HepG2 (cell line): ENCODE measurements around the gene DYNC1LI2. TPM values are rescaled to one million over a fixed set of nuclear protein-coding genes. Genes with fewer than 3 reads are reported as not detected.

Source experiments
- ATAC-seq: fragments of 200-7000 bp; cut with Tn5 transposase; 3 replicates; pipeline ENCODE4 v1.9.1; 2020; ENCODE audit warnings: mild to moderate bottlenecking, moderate library complexity
- BruUV-seq: library from RNA; stranded (reverse); fragments of 400-500 nt; replicated peaks from 2 replicates; lab custom pipeline; 2021; lab: Mats Ljungman, UMichigan
- CTCF ChIA-PET: fragments of 300-600 bp; formaldehyde crosslinking; extraction: SDS; loops from one replicate; lab custom pipeline; 2021; ENCODE audit warnings: low total read pairs, inconsistent platforms, low intra/inter-chr PET ratio; lab: Yijun Ruan, JAX
- POLR2A ChIA-PET: fragments of 350-600 bp; sonication (Branson Sonifier 250); formaldehyde crosslinking; loops from one replicate; lab custom pipeline; 2020; ENCODE audit warnings: antibody characterized with exemption, inconsistent platforms; lab: Yijun Ruan, JAX
- DNase-seq: peaks from one replicate; pipeline ENCODE4 v3.0.0-alpha.2; 2015; ENCODE audit warnings: low spot score
- FAIRE-seq: peaks from 3 replicates; lab custom pipeline; 2011; peaks lifted over from hg19 to GRCh38; lab: Jason Lieb, UNC
- H2AFZ ChIP-seq: one replicate; pipeline ENCODE4 v1.6.1; 2011; ENCODE audit warnings: low read length, inconsistent platforms
- H3K27ac ChIP-seq: fragments of 300-600 bp; 3 replicates; pipeline ENCODE4 v1.8.0; 2011; ENCODE audit warnings: mixed run types, mild to moderate bottlenecking, mixed read lengths, low read length, inconsistent platforms; ENCODE audit not compliant: insufficient read depth; ENCODE audit errors: extremely low read length
- H3K27me3 ChIP-seq, 2 experiments: fragments of 200-600 bp in 1 of 2; 2 replicates in 1 of 2; 3 replicates in 1 of 2; pipeline versions ENCODE4 v1.6.0 to v1.8.0; 2011; ENCODE audit warnings: low read length in 2 of 2, mild to moderate bottlenecking in 2 of 2, moderate library complexity in 2 of 2, inconsistent platforms in 1 of 2; ENCODE audit not compliant: insufficient read depth in 2 of 2, control insufficient read depth in 1 of 2
- H3K36me3 ChIP-seq, 2 experiments: fragments of 200-600 bp in 1 of 2; replicated peaks in 1 of 2; 2 replicates in 1 of 2; 3 replicates in 1 of 2; pipeline versions ENCODE4 v1.5.1 to v1.8.0; 2011; ENCODE audit warnings: low read length in 2 of 2, inconsistent platforms in 1 of 2; ENCODE audit not compliant: insufficient read depth in 2 of 2, control insufficient read depth in 1 of 2
- H3K4me1 ChIP-seq: 2 replicates; pipeline ENCODE4 v1.5.1; 2012; ENCODE audit warnings: low read length, inconsistent platforms; ENCODE audit not compliant: insufficient read depth
- H3K4me2 ChIP-seq: 2 replicates; pipeline ENCODE4 v1.6.0; 2011; ENCODE audit warnings: low read depth, low read length, inconsistent platforms
- H3K4me3 ChIP-seq, 3 experiments: fragments of 200-600 bp in 1 of 3; sonication (generic), shearing (Covaris generic) in 1 of 3; replicated peaks in 1 of 3; 2 replicates each; pipeline ENCODE4 v1.5.1; 2011 to 2016; ENCODE audit warnings: low read length in 3 of 3, inconsistent platforms in 2 of 3, low read depth in 2 of 3, mild to moderate bottlenecking in 2 of 3, control low read depth in 1 of 3, mixed read lengths in 1 of 3; ENCODE audit not compliant: insufficient read depth in 1 of 3
- H3K79me2 ChIP-seq: one replicate; pipeline ENCODE4 v1.6.1; 2011; ENCODE audit warnings: low read length, inconsistent platforms; ENCODE audit not compliant: insufficient read depth
- H3K9ac ChIP-seq: 2 replicates; pipeline ENCODE4 v1.6.0; 2011; ENCODE audit warnings: mild to moderate bottlenecking, low read depth, low read length, inconsistent platforms; ENCODE audit not compliant: insufficient read depth
- H3K9me3 ChIP-seq: 2 replicates; pipeline ENCODE4 v1.5.1; 2012; ENCODE audit warnings: mild to moderate bottlenecking, low read length
- H4K20me1 ChIP-seq: 2 replicates; pipeline ENCODE4 v1.6.0; 2011; ENCODE audit warnings: inconsistent platforms, mild to moderate bottlenecking, low read length, moderate library complexity; ENCODE audit not compliant: insufficient read depth
- DR1 ChIP-seq: sonication (generic); formaldehyde crosslinking; IDR thresholded peaks from 2 replicates; pipeline ENCODE4 v1.8.0; 2021; ENCODE audit warnings: mild to moderate bottlenecking, missing genetic modification reagents, inconsistent platforms
- HOXA5 ChIP-seq: sonication (generic); formaldehyde crosslinking; IDR thresholded peaks from 2 replicates; pipeline ENCODE4 v1.4.0; 2020; ENCODE audit warnings: missing genetic modification reagents
- HOXD1 ChIP-seq: sonication (generic); formaldehyde crosslinking; IDR thresholded peaks from 2 replicates; pipeline ENCODE4 v1.5.0; 2020; ENCODE audit warnings: missing genetic modification reagents
- KMT2A ChIP-seq: sonication (generic); formaldehyde crosslinking; IDR thresholded peaks from 2 replicates; pipeline ENCODE4 v1.4.0; 2020; ENCODE audit warnings: missing genetic modification reagents
- MEIS1 ChIP-seq: sonication (generic); formaldehyde crosslinking; IDR thresholded peaks from 2 replicates; pipeline ENCODE4 v1.9.0; 2021; ENCODE audit warnings: mild to moderate bottlenecking, missing genetic modification reagents, moderate library complexity, borderline replicate concordance
- MXI1 ChIP-seq: IDR thresholded peaks from 3 replicates; pipeline ENCODE4 v1.6.1; 2012; ENCODE audit warnings: low read depth, low read length, inconsistent platforms, borderline replicate concordance
- NFATC3 ChIP-seq: sonication (generic); formaldehyde crosslinking; IDR thresholded peaks from 2 replicates; pipeline ENCODE4 v1.5.1; 2020; ENCODE audit warnings: mild to moderate bottlenecking, missing genetic modification reagents
- RAD21 ChIP-seq: fragments of 450-650 bp; formaldehyde crosslinking; IDR thresholded peaks from 2 replicates; pipeline ENCODE4 v1.5.0; 2020; ENCODE audit warnings: mild to moderate bottlenecking
- SALL2 ChIP-seq: sonication (generic); formaldehyde crosslinking; IDR thresholded peaks from 2 replicates; pipeline ENCODE4 v1.8.1; 2023; ENCODE audit warnings: mild to moderate bottlenecking, missing genetic modification reagents, inconsistent platforms
- SIN3A ChIP-seq: IDR thresholded peaks from 2 replicates; pipeline ENCODE4 v1.6.1; 2011; ENCODE audit warnings: low read depth, mild to moderate bottlenecking, control low read depth, low read length, borderline replicate concordance
- SOX13 ChIP-seq, 3 experiments: fragments of 450-650 bp in 1 of 3; sonication (generic) in 1 of 3; formaldehyde crosslinking in 1 of 3; IDR thresholded peaks in 2 of 3; conservative IDR thresholded peaks in 1 of 3; 2 replicates each; pipeline versions ENCODE4 v1.5.0 to v1.6.1; 2016 to 2020; ENCODE audit warnings: antibody characterized with exemption in 1 of 3, mild to moderate bottlenecking in 1 of 3, missing compliant biosample characterization in 1 of 3, missing genetic modification reagents in 1 of 3, moderate library complexity in 1 of 3
- SOX6 ChIP-seq, 2 experiments: fragments of 450-650 bp in 1 of 2; sonication (generic) in 1 of 2; formaldehyde crosslinking in 1 of 2; IDR thresholded peaks; 2 replicates each; pipeline versions ENCODE4 v1.4.0 to v1.6.1; 2017 to 2020; ENCODE audit warnings: antibody characterized with exemption in 1 of 2, mild to moderate bottlenecking in 1 of 2, missing genetic modification reagents in 1 of 2
- SSRP1 ChIP-seq: IDR thresholded peaks from 2 replicates; pipeline ENCODE4 v1.6.1; 2016; ENCODE audit warnings: control low read depth
- ZNF33B ChIP-seq: sonication (generic); formaldehyde crosslinking; IDR thresholded peaks from 2 replicates; pipeline ENCODE4 v1.5.1; 2020; ENCODE audit warnings: mild to moderate bottlenecking, missing genetic modification reagents
- WGBS: methylation state at CpG from one replicate; pipeline ENCODE4 v1.1.6; 2017; ENCODE audit warnings: low lambda C conversion rate; 5-methylcytosine and 5-hydroxymethylcytosine counted together
- in situ Hi-C: cut with HindIII; loops from 2 replicates; pipeline ENCODE4 v1.10.0; 2017; ENCODE audit warnings: low pct_unique_long_range_greater_than_20kb; ENCODE audit not compliant: extremely low pct_ligation_motif_present
- intact Hi-C: fragments of 100-400 bp; cut with micrococcal nuclease; formaldehyde crosslinking; loops from one replicate; pipeline ENCODE4 v1.10.0; 2022; ENCODE audit not compliant: unreplicated experiment
- polyA plus RNA-seq, 8 experiments: library from polyadenylated mRNA; depleted of rRNA in 3 of 8; stranded (reverse) in 7 of 8; unstranded in 1 of 8; fragments of >200 nt; fragmentation: Illumina TruSeq in 4 of 8; extraction: Trizol in 4 of 8; gene quantifications; 2 replicates each; pipeline versions ENCODE4 v1.2.1 to v1.2.3, GENCODE V29; 2011 to 2016; ENCODE audit warnings: low read depth in 4 of 8, missing spikeins in 1 of 8, mixed read lengths in 1 of 8; ENCODE audit not compliant: insufficient read depth in 1 of 8
- total RNA-seq, 5 experiments: library from RNA; depleted of rRNA; stranded (reverse); fragments of >200 nt; fragmentation: Illumina TruSeq; extraction: Trizol; gene quantifications; 2 replicates each; pipeline ENCODE4 v1.2.3, GENCODE V29; 2016; ENCODE audit warnings: low read depth in 1 of 5
- TF ChIP-seq, protein P1 (sequence below): sonication (generic); formaldehyde crosslinking; IDR thresholded peaks from 2 replicates; pipeline ENCODE4 v1.4.0; 2020; ENCODE audit warnings: mild to moderate bottlenecking, low read depth, missing genetic modification reagents
- TF ChIP-seq, protein P2 (sequence below): sonication (generic); formaldehyde crosslinking; IDR thresholded peaks from 2 replicates; pipeline ENCODE4 v1.4.0; 2020; ENCODE audit warnings: missing genetic modification reagents, mild to moderate bottlenecking, borderline replicate concordance
- TF ChIP-seq, protein P3 (sequence below): sonication (generic); formaldehyde crosslinking; conservative IDR thresholded peaks from 2 replicates; pipeline ENCODE4 v1.4.0; 2020; ENCODE audit warnings: missing genetic modification reagents

DYNC1LI2 gene
- total and polyA plus RNA-seq, 2 of the 13 experiments (the other 11 are each of a cell fraction or from before 2014, with no cell fraction given) = 65.5 to 135 TPM

DNA sequence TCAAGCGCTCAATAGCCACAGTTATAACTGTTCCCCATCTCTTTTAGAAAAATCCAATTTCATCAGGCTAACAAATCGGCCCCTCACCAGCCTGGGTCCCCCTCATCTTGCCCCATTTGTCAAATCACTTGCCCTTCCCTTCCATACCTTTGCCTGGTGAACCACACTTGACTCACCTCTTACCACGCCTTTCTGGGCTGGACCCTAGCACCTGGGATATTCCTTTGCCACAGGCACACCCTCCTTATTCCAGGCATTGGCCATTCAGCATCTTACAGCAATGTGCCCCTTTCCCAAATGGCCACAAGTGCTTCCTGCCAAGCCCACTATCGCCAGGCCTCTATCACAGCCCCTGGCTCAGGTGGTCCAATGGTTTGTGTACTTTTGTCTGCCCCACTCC lies 69.7 kb downstream of the DYNC1LI2 start:
- Histone ChIP-seq H3K9me3 (no peaks in the 10 kb centered on the region), H3K9ac (no peak overlapping the region), H3K27me3 (no peaks in the 10 kb centered on the region), H3K4me3 (no peak overlapping the region), H3K4me2 (no peak overlapping the region), H3K79me2 (no peaks in the 10 kb centered on the region), H3K4me1 (peaks cover 17% of the 10 kb centered on the region), H3K27ac (no peak overlapping the region), H4K20me1 (no peaks in the 10 kb centered on the region), H3K36me3 (peaks cover 0 to 4% of the 10 kb centered on the region in 2 experiments; a peak in 2 of 5 replicates), H2AFZ (no peak overlapping the region)
- ATAC-seq (no peak), FAIRE-seq (no peak), DNase-seq (no peak)
- in situ Hi-C loops = no loop called here
- TF ChIP-seq SSRP1 = no peak
- no peak for TF ChIP-seq MXI1
- TF ChIP-seq, protein P1, sequence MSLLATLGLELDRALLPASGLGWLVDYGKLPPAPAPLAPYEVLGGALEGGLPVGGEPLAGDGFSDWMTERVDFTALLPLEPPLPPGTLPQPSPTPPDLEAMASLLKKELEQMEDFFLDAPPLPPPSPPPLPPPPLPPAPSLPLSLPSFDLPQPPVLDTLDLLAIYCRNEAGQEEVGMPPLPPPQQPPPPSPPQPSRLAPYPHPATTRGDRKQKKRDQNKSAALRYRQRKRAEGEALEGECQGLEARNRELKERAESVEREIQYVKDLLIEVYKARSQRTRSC (CRISPR knock-in tag) = no peak
- no peak for TF ChIP-seq SIN3A
- no peak for TF ChIP-seq SALL2 (CRISPR knock-in tag)
- no peak for TF ChIP-seq NFATC3 (CRISPR knock-in tag)
- no peak for TF ChIP-seq RAD21 (CRISPR knock-in tag)
- no peak for TF ChIP-seq HOXA5 (CRISPR knock-in tag)
- TF ChIP-seq, protein P2, sequence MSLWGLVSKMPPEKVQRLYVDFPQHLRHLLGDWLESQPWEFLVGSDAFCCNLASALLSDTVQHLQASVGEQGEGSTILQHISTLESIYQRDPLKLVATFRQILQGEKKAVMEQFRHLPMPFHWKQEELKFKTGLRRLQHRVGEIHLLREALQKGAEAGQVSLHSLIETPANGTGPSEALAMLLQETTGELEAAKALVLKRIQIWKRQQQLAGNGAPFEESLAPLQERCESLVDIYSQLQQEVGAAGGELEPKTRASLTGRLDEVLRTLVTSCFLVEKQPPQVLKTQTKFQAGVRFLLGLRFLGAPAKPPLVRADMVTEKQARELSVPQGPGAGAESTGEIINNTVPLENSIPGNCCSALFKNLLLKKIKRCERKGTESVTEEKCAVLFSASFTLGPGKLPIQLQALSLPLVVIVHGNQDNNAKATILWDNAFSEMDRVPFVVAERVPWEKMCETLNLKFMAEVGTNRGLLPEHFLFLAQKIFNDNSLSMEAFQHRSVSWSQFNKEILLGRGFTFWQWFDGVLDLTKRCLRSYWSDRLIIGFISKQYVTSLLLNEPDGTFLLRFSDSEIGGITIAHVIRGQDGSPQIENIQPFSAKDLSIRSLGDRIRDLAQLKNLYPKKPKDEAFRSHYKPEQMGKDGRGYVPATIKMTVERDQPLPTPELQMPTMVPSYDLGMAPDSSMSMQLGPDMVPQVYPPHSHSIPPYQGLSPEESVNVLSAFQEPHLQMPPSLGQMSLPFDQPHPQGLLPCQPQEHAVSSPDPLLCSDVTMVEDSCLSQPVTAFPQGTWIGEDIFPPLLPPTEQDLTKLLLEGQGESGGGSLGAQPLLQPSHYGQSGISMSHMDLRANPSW (CRISPR knock-in tag) = no peak
- no peak for TF ChIP-seq SOX13 (IDR thresholded peaks at IDR 0.05)
- TF ChIP-seq SOX13 (CRISPR knock-in tag; conservative IDR thresholded peaks at IDR 0.05 in 1 of 2, IDR thresholded peaks at IDR 0.05 in 1 of 2) = no peak
- TF ChIP-seq, protein P3, sequence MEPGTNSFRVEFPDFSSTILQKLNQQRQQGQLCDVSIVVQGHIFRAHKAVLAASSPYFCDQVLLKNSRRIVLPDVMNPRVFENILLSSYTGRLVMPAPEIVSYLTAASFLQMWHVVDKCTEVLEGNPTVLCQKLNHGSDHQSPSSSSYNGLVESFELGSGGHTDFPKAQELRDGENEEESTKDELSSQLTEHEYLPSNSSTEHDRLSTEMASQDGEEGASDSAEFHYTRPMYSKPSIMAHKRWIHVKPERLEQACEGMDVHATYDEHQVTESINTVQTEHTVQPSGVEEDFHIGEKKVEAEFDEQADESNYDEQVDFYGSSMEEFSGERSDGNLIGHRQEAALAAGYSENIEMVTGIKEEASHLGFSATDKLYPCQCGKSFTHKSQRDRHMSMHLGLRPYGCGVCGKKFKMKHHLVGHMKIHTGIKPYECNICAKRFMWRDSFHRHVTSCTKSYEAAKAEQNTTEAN = no peak
- TF ChIP-seq MEIS1 (CRISPR knock-in tag) = no peak
- TF ChIP-seq SOX6 (IDR thresholded peaks at IDR 0.05) = no peak
- no peak for TF ChIP-seq SOX6 (CRISPR knock-in tag; IDR thresholded peaks at IDR 0.05)
- TF ChIP-seq ZNF33B (CRISPR knock-in tag) = no peak
- no peak for TF ChIP-seq DR1 (CRISPR knock-in tag)
- no peak for TF ChIP-seq HOXD1 (CRISPR knock-in tag)
- TF ChIP-seq KMT2A (CRISPR knock-in tag) = no peak
- WGBS = 94% methylated on average over 4 of the region's 4 CpGs
- BruUV-seq = no TSS peak
- POLR2A ChIA-PET = no interaction called here
- CTCF ChIA-PET = no interaction called here
- intact Hi-C loops = no loop called here
